HEK293 (cell line): ENCODE data around the gene QRICH1.

Experiments
- GLIS2 ChIP-seq: fragments of 450-650 bp; formaldehyde crosslinking; IDR thresholded peaks from 2 replicates; pipeline ENCODE4 v1.5.1; 2016; ENCODE audit warnings: missing biosample characterization, missing genetic modification characterization
- ZNF530 ChIP-seq: fragments of 450-650 bp; formaldehyde crosslinking; IDR thresholded peaks from 2 replicates; pipeline ENCODE4 v1.5.1; 2016; ENCODE audit warnings: low read depth, missing biosample characterization, missing genetic modification characterization
- TF ChIP-seq, protein P1 (sequence below): fragments of 450-650 bp; formaldehyde crosslinking; IDR thresholded peaks from 2 replicates; pipeline ENCODE4 v1.5.1; 2016; ENCODE audit warnings: missing biosample characterization, missing genetic modification characterization

DNA sequence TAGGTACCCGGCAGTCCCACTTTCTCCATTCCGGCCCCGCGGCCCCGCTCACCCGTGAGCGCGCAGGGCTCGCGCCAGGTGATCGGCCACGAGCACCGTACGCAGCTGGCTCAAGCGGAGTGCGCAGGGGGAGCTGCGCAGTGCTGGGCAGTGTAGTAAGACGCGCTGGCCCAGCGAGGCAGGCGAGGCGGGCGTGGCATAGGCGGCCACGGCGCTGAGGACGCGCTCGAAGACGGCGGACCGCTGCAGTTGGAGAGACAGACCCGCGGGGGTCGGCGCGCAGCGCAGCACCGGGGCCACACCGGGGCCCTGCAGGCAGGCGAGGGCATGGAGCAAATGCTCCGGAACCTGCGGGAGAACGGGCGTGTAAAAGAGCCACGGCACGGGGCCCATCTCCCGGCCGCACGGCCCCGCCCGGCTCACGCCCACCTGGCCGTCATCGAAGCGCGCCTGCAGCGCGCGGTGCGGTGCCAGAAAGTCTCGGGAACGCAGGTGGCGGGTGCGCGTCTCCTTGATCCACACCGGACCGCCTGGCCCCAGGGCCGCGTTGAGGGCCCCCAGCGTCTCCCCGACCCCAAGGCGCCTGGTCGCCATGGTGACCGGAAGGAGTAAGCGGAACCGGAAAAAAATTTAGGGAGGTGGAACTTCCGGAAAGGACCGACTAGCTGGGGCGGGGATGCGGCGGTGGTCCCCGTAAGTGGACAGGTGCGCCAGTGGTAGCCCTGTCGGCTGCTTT lies 75.7 kb downstream of the QRICH1 start, which contains the start of gene DALRD3:
- TF ChIP-seq, protein P1, sequence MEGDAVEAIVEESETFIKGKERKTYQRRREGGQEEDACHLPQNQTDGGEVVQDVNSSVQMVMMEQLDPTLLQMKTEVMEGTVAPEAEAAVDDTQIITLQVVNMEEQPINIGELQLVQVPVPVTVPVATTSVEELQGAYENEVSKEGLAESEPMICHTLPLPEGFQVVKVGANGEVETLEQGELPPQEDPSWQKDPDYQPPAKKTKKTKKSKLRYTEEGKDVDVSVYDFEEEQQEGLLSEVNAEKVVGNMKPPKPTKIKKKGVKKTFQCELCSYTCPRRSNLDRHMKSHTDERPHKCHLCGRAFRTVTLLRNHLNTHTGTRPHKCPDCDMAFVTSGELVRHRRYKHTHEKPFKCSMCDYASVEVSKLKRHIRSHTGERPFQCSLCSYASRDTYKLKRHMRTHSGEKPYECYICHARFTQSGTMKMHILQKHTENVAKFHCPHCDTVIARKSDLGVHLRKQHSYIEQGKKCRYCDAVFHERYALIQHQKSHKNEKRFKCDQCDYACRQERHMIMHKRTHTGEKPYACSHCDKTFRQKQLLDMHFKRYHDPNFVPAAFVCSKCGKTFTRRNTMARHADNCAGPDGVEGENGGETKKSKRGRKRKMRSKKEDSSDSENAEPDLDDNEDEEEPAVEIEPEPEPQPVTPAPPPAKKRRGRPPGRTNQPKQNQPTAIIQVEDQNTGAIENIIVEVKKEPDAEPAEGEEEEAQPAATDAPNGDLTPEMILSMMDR (tag by site-specific recombination) = 0 out of 2 replicates have a peak, but pooled peaks have one; percentile 20
- no peak for TF ChIP-seq ZNF530
- TF ChIP-seq GLIS2 (tag by site-specific recombination) = peak; percentile 97
